Jurkat, Clone E6-1 (cell line): Measurements from ENCODE around the gene CLEC16A.
"Not testable (repeated sequence)": the region's sequence is repeated elsewhere in the genome, so short reads cannot be mapped to it uniquely, and the experiment has no call there.

Source experiments
- DNase-seq: peaks from one replicate; pipeline ENCODE4 v3.0.0-alpha.2; 2011; ENCODE audit warnings: low read depth, low spot score
- H3K4me3 ChIP-seq: 2 replicates; pipeline ENCODE4 v1.5.1; 2011; ENCODE audit warnings: mild to moderate bottlenecking, low read length, control low read depth, moderate library complexity

Gene CLEC16A

DNA sequence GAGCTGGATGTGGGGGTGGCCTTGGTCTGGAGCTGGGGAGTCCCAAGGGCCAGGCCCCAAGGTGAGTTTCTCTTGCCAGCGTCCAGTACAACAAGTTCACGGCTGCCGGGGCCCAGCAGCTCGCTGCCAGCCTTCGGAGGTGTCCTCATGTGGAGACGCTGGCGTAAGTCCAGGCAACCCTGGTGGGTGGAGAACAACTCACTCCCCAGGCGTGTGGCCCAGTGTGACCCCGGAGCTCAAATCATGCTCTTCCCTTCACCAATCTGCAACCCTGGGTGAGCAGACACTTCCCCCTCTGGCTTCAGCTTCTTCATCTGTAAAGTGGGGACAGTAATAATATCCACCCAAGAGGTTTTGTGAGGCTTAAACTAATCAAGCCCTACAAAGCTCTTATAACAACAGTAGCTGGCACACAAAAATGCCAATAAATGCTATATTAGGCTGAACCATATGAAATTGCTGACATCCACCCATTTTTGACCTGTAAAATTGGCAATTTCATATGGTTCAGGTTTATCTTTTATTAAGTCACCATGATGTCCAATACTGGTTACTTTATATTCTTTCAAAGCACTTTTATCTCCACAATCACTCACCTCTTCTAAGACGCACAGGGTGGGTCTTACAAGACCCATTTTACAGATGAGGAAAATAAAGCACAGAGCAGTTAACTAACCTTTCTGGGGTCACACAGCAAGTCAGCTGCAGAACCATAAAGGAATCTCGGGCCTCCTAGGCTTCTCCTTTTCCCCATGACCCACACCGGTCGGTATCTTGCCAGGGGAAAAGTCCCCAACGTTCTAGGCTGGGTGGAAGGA, 21.8 kb upstream of the CLEC16A start:
- DNase-seq: no peak
- H3K4me3 ChIP-seq: no peak overlapping the region

DNA sequence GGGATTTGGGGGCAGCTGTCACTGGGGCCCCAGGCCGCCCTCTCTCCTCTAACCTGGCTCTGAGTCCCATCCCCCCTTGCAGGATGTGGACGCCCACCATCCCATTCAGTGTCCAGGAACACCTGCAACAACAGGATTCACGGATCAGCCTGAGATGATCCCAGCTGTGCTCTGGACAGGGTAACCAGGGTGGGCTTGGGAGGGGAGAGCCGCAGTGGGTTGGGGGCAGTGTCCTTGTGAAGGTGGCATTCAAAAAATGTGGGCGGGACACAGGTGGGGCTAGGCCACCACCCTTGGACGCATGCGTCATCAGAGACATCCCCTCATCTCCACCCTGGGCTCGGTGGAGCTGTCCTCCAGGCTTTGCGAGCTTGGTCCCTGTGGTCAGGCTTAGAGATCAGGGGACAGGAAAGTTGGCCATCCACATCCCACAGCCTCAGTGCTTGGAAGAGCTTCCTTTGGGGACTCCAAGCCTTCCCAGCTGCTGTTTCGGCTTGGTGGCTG, 21.2 kb upstream of the CLEC16A start:
- no peak for DNase-seq

DNA sequence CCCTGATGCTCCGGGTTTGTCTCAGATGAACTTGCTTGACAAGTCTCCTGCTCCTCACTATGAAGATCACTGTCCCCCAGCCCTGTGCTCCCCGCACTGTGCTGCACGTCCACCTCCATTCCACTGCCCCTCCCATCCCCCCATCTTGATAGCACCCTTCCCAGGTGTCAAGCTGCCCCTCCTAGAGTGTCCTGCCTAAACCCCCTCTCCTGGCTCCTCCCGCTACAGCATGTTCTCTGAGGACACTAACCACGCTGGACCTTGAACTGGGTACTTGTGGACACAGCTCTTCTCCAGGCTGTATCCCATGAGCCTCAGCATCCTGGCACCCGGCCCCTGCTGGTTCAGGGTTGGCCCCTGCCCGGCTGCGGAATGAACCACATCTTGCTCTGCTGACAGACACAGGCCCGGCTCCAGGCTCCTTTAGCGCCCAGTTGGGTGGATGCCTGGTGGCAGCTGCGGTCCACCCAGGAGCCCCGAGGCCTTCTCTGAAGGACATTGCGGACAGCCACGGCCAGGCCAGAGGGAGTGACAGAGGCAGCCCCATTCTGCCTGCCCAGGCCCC, 20.6 kb upstream of the CLEC16A start:
- no peak for DNase-seq
- H3K4me3 ChIP-seq: no peak overlapping the region

More for the DNA sequence above, 21.2 kb upstream of the CLEC16A start:
- H3K4me3 ChIP-seq: no peak overlapping the region

DNA sequence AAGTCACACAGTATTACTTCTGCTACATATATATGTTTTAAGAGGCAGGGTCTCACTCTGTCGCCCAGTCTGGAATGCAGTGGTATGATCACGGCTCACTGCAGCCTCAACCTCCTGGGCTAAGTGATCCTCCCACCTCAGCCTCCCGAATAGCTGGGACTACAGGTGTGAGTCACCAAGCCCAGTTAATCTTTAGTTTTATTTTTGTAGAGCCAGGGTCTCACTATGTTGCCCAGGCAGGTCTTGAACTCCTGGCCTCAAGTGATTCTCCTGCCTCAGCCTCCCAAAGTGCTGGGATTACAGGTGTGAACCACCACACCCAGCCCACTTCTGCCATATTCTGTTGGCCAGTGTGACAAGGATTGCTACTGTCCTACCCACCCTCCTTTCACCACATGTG, 19.1 kb upstream of the CLEC16A start:
- not testable (repeated sequence) for H3K4me3 ChIP-seq, DNase-seq

DNA sequence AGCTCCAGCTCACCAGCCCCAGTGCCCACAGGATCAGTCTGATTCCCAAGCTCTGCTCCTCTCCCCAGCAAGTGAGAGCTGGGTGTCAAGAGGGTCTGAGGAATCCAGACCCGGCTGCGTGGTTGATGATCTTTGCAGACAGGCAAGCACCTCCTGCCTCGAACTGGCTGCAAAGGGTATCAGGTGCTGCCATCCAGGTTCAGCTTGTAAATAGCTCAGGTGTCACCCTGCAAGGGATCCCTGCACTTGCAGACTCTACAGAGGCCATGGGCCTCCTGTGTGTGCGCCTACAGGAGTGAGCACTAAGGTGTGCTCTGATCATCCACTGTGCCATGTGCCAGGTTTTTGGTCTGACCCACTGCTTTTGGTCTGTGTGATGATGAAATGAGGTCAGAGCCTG, 18.3 kb upstream of the CLEC16A start:
- no peak for DNase-seq
- H3K4me3 ChIP-seq: no peak overlapping the region

DNA sequence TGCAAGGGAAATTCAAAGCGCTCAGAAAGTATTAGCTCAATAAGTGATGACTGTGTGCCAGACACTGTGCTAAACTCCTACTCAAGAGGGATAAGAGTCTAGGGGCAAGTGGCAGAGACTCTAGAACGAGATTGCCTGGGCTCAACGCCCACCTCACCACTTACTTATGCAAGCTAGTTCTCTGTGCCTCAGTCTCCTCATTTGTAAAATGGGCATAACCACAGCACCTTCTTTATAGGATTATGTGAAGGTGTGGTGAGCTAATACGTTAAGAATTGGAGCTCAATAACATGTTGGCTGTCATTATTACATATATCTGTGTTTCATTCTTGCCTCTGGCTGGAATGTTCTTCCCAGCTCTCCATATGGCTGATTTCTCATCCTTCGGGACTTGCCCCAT, 17.5 kb upstream of the CLEC16A start:
- no peak overlapping the region for H3K4me3 ChIP-seq
- no peak for DNase-seq

DNA sequence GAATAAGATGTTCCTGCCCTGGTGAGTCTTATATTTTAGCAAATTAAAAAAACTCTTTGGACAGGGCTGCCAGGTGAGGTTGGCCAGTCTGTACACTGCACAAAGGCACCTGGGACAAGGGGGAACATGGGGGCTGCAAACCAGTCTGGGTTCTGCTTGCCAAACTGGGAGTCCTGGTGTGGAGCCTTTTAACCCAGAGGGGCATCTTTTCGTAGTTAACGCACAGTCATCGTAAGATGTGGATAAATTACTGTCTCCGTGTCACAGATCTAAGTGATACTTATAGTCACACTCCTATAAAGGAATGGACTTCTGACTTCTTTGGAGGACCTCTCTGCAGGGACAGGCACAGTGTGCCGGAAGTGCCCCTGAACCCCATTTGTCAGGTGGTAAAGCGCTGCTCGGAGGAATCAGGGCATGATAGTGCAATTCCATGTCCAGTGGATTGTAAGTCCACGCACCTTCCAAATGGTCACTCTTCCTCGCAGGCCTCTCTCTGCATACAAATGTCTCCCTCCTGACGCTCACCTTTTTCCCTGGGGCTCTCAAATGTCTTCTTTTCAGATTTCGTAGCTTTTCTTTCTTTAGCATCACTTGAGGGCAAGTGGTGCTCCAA, 16.8 kb upstream of the CLEC16A start:
- DNase-seq: no peak
- no peak overlapping the region for H3K4me3 ChIP-seq

DNA sequence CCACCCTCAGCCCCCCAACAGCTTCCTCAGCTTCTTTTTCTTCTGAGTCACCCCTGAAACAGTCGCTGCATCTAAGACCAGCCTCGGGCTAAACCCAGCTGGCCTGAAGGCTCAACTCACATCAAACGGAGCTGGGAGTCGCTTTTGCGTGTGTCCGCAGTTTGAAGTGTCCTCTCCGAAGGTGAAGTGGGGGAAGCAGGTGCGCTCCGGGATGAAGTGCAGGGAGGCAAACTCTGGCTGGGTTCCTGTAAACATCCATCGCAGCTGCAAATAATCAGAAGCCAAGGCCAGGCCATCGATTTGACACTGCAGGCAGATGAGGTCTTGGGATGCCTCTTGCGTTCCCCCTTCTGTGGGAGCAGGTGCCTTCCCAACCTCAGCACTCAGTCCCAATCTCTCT, 15.3 kb upstream of the CLEC16A start:
- DNase-seq, H3K4me3 ChIP-seq: not testable (repeated sequence)

DNA sequence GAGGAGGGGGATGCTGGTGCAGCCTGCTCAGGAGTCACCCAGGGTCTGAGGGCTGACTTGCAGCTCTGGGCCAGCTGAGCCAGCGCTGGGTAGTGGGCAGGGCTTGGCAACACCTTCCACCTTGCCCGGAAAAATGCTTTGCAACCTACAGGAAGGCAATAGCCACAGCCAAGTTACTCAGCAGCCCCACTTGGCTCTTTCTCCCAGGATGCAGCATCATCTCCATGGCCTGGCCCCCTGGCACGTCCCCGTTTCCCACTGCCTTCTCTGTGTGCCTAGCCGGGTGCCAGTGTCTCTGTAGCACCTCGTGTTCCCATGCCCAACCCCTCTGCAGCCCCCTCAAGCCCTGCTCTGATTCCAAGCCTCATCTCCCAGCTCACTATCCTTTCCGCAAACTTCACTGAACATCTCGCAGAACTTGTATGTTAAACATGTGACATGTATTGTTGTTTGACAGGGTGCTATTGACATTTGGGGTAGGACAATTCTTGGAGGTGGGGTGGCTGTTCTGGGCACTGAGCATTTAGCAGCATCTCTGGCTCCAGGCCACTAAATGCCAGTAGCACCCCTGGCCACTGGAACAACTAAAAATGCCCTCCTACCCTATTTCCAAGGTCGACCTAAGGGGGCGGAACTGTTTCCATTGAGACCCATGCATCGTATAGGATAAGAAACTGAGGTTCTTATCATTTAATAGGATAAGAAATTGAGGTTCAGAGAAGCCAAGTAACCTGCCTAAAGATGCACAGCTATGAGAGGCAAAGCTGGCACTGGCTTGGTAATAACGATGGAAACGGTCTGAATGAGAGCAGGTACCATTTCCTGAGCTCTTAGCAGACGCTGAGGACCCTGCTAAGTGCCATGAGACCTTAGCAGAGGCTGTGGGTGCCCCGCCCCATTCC, 14.3 kb upstream of the CLEC16A start:
- DNase-seq: no peak
- no peak overlapping the region for H3K4me3 ChIP-seq

DNA sequence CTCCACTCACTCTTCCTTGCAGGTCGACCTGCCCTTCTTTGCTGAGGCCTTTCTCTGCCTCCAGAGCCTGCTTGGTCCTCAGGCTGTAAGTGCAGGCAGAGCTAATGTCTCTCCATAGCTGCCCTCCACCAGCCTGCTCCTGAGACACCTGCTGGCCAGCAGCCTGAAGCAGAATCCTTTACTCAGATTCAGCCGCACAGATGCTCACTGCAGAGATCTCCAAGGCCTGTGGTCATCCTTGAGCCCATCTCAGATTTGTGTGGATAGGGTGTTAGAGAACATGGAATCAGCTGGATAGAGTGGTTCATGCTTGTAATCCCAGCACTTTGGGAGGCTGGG, 13.6 kb upstream of the CLEC16A start:
- H3K4me3 ChIP-seq: no peak overlapping the region
- no peak for DNase-seq

DNA sequence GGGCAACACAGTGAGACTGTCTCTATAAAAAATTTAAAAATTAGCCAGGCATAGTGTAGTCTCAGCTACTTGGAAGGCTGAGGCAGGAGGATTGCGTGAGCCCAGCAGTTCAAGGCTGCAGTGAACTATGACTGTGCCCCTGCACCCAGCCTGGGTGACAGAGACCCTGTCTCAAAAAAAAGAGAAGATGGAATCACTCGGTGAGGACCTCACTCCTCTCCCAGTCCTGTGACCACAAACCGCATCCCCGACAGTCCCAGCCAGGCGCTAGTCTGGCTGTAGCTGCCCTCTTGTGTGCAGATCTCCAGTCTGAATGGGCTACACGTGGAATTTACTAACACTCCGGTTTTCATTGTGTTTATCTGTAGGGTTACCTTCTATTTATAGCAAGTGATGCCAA, 13.2 kb upstream of the CLEC16A start:
- H3K4me3 ChIP-seq: no peak overlapping the region
- DNase-seq: no peak

DNA sequence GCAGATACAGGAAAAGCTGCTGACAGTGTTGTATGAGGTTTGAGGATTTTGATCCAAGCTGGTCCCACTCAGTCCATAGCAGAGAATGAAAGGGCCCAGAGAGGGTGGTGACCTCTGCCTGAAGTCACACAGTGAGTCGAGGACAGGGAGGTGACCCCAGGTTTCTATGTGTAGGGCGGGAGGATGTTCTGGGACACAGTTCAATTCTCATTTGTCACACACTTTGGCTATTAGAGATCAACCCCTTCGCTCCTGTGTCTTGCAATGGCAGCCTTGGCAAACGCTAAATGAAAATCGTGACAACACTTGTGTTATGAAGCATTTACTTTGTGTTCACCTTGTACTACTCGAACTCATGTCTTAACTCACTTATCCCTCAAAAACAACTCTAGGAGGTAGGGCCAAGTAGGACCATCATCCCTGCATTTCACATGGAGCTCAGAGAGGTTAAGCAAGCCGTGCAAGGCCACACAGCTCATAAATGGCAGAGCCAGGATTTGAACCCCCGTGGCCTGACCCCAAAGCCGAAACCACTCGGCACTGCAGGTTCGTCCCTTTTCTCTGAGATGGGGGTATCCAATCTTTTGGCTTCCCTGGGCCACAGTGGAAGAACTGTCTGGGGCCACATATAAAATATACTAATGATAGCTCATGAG, 12.3 kb upstream of the CLEC16A start:
- DNase-seq: no peak
- H3K4me3 ChIP-seq: no peak overlapping the region

DNA sequence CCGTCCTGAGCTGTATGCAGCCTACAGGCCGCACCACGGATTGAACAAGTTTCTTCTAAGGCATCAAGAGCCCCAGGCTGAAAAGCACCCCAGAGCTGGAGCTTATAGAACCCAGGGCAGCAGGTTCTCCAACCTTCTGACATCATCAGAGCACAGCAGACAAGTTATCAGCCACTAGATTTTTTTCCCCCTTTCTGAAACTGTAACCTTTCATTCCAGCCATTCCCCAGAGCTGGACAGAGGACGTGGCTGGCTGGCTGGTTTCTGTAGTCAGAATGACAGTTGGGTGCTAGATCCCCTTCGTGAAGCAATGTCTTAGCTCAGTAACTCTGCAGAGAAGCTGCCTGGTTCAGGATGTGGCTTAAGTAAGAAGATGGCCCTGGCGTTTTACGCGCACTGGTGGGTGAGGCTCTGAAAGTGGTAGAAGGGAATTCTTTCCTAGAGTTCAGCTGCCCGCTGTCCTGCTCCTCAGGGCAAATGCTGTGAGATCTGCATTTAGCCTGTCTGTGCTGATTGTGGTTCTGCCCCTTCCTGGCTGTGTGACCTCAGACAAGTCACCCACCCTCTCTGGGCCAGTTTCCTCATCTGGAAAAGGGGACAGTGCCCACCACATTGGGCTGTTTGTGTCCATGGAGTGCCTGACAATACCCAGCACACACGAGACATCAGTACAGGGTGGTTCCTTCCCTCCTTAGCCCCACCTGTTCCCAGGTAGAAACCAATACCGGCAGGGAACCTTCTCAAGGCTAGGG, 11.2 kb upstream of the CLEC16A start:
- no peak overlapping the region for H3K4me3 ChIP-seq
- no peak for DNase-seq

DNA sequence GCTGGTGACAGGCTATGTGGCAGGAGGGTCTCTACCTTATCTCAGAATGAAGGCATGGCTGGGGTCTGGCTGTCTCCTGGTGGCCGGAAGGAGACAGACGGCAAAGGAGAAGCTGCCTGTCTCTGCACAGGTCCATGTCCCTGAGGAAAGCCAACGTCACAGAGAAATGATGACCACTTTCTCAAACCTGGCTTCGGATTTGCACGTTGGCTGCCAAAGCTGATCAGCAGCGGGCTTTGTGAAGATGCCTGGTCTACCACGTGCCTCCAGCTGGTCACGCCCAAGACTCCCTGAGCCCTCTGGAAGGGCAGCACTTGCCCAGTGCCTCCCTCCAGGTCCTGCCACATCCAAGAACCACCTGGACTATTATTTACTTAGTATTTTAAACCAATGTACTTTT, 10.5 kb upstream of the CLEC16A start:
- DNase-seq: no peak
- no peak overlapping the region for H3K4me3 ChIP-seq

DNA sequence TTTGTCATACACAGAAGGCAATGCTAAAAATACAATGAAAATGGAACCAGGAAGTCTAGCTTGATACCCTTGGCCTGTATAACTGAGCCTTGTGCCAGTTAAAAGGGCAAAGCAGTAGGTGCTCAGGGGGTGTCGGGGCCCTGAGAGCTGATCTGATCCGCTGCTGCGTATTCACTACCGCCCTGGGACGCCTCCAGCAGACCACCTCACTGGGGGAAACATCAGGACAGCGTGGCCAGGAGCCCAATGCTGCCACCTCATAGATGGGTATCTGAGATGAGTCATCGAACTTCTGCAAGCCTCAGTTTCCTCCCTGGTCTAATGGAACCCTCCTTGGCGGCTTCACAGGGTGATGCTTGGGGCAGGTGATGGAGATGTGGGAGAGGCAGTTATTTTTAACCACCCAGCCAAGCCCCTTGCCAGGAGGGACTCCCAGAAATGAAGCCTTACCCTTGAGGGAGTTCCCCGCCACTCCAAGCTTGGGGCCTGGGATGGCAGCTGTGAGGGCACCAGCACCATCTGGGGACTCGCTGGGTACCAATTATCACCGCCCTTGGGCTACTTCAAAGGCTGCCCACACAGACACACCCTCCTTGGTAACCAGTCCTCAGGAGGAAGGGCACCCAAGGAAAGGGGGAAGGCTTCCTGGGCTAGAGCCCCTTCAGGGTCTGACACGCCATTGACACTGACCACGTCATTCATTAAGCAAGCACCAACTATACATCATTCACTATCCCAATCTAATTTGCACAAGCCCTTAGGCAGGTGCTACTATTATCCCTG, 9.8 kb upstream of the CLEC16A start:
- no peak for DNase-seq
- no peak overlapping the region for H3K4me3 ChIP-seq

DNA sequence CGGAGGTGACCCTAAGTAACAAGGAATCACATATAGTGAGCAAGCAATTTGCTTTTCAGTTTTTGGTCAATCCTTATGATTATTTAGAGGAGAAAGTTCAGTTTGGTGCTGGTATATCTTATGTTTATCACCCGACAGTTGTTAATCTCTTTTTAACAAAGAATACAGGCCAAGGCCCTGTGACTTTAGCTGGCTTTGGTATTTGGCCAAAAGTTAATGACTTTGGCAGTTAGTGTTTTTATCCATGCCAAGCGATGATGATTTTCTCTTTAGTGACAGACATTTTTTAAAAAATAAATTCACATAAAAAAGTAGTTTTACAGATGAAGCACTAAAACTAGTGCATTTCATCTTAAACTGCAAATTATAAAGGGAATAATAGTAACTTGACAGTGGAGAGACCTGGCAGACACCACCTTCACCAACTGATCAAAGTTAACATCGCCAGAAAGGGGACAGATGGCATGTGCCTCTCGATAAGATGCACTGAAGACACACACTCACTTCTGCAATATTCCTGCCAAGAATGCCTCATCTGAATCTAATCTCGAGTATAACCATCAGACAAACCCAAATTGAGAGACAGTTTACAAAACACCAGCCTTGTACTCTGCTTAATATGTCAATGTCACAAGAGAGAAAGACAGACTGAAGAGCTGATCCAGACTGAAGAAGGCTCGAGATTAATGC, 9.0 kb upstream of the CLEC16A start:
- DNase-seq: no peak
- no peak overlapping the region for H3K4me3 ChIP-seq
